OCI-LY7 (cell line): Measurements from ENCODE around the gene SCUBE2.

ENCODE experiments used
- CTCF ChIP-seq: fragments of 200-600 bp; sonication (generic); conservative IDR thresholded peaks from 2 replicates; pipeline ENCODE4 v1.5.1; 2014; ENCODE audit warnings: mild to moderate bottlenecking, antibody characterized with exemption, low read length, moderate library complexity, mixed read lengths
- EZH2phosphoT487 ChIP-seq: fragments of 200-600 bp; sonication (generic); IDR thresholded peaks from 2 replicates; pipeline ENCODE4 v1.6.1; 2018; ENCODE audit warnings: low read depth, borderline replicate concordance, mild to moderate bottlenecking, mixed run types, antibody characterized with exemption, low read length, moderate library complexity, mixed read lengths

DNA sequence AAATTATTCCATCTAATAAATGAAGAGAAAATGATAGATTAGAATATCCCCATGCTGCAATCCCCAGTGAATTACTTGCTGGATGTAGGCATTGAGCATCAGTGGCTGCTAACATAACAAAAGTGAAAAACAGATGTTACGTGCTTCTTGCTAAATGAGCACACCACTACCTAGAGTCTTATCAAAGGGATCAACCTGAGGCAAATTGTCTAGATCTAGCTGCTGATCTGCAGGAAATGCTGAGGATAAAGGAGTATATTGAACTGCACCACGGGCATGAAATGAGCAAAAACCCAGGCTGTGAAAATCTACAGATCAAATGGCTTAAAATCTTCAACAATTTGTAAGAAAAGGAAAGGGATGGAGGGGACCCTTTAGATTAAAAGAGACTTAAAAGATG is 45.3 kb upstream of the SCUBE2 start:
- TF ChIP-seq CTCF (no peak), EZH2phosphoT487 (no peak)
